ENCODE data around the gene GLOD5.

GRCh38 chrX:48786341-48786800 lies 24.8 kb downstream of the GLOD5 start, which contains the start of gene GATA1:
- no peak for TF ChIP-seq CTCF (IDR thresholded peaks at IDR 0.05)
- no peak for TF ChIP-seq POLR2A (IDR thresholded peaks at IDR 0.05)

All from esophagus squamous epithelium (tissue), 4 donors.